Activated effector memory CD4-positive, alpha-beta T cell treated with Interleukin-2 at 50 U/mL for 16 hours (primary cell): ENCODE data around the gene CAPN3.

Experiments
- DNase-seq: peaks from one replicate; pipeline ENCODE4 v3.0.0-alpha.2; 2020

The CAPN3 gene

GRCh38 chr15:42457445-42458442, 98.4 kb downstream of the CAPN3 start:
- DNase-seq = no peak

GRCh38 chr15:42461261-42461660, 102.0 kb downstream of the CAPN3 start:
- DNase-seq = no peak
